GM12878 (cell line): ENCODE results near the gene SLC9A8. TPM values are rescaled to one million over a fixed set of nuclear protein-coding genes. Genes with fewer than 3 reads are reported as not detected.

Experiments used
- ATAC-seq: fragments of 200-7000 bp; cut with Tn5 transposase; 3 replicates; pipeline ENCODE4 v1.9.1; 2020; ENCODE audit warnings: mild to moderate bottlenecking, moderate library complexity
- BruUV-seq: library from RNA; stranded (reverse); fragments of 400-500 nt; replicated peaks from 2 replicates; lab custom pipeline; 2021; lab: Mats Ljungman, UMichigan
- CTCF ChIA-PET: fragments of 300-600 bp; sonication (Branson Sonifier 250); formaldehyde crosslinking; extraction: SDS; loops from one replicate; lab custom pipeline; 2021; ENCODE audit warnings: inconsistent platforms; lab: Yijun Ruan, JAX
- POLR2A ChIA-PET: fragments of 350-600 bp; formaldehyde crosslinking; extraction: SDS; loops from one replicate; lab custom pipeline; 2021; ENCODE audit warnings: inconsistent platforms; lab: Charles Lee
- RAD21 ChIA-PET: fragments of 300-600 bp; sonication (Branson Sonifier 250); formaldehyde crosslinking; loops from one replicate; lab custom pipeline; 2023; ENCODE audit warnings: antibody characterized with exemption; ENCODE audit not compliant: unreplicated experiment; lab: Charles Lee
- SMC1A ChIA-PET: fragments of 300-600 bp; sonication (Branson Sonifier 250); formaldehyde crosslinking; loops from one replicate; lab custom pipeline; 2023; ENCODE audit not compliant: unreplicated experiment, uncharacterized antibody; lab: Charles Lee
- DNase-seq: peaks from one replicate; pipeline ENCODE4 v3.0.0-alpha.2; 2011; ENCODE audit warnings: low read depth, low spot score
- FAIRE-seq: peaks from 3 replicates; lab custom pipeline; 2011; peaks lifted over from hg19 to GRCh38; lab: Jason Lieb, UNC
- H2AFZ ChIP-seq: 2 replicates; pipeline ENCODE4 v1.6.0; 2011; ENCODE audit warnings: low read depth, low read length, control low read depth; ENCODE audit not compliant: control insufficient read depth
- H3K27ac ChIP-seq: 2 replicates; pipeline ENCODE4 v1.5.1; 2011; ENCODE audit warnings: control low read depth; ENCODE audit not compliant: control insufficient read depth, insufficient read depth
- H3K27me3 ChIP-seq, 2 experiments: replicated peaks in 1 of 2; 2 replicates each; pipeline versions ENCODE4 v1.6.0 to v1.6.1; 2011; ENCODE audit warnings: low read length in 1 of 2; ENCODE audit not compliant: control insufficient read depth in 2 of 2, insufficient read depth in 2 of 2
- H3K36me3 ChIP-seq, 2 experiments: 2 replicates each; pipeline ENCODE4 v1.5.1; 2011; ENCODE audit warnings: low read length in 1 of 2; ENCODE audit not compliant: control insufficient read depth in 2 of 2, insufficient read depth in 2 of 2
- H3K4me1 ChIP-seq: 2 replicates; pipeline ENCODE4 v1.6.1; 2011; ENCODE audit warnings: mild to moderate bottlenecking, low read length, moderate library complexity, mixed read lengths; ENCODE audit not compliant: control insufficient read depth, insufficient read depth
- H3K4me2 ChIP-seq: 2 replicates; pipeline ENCODE4 v1.6.0; 2011; ENCODE audit warnings: control low read depth; ENCODE audit not compliant: control insufficient read depth, insufficient read depth
- H3K4me3 ChIP-seq: fragments of 200-600 bp; sonication (generic); 2 replicates; pipeline ENCODE4 v1.5.1; 2016
- H3K79me2 ChIP-seq: 2 replicates; pipeline ENCODE4 v1.6.0; 2011; ENCODE audit warnings: low read length; ENCODE audit not compliant: control insufficient read depth, insufficient read depth
- H3K9ac ChIP-seq: 2 replicates; pipeline ENCODE4 v1.8.0; 2011; ENCODE audit warnings: low read length, control low read depth, mixed read lengths; ENCODE audit not compliant: control insufficient read depth, insufficient read depth
- H3K9me3 ChIP-seq: replicated peaks from 3 replicates; pipeline ENCODE4 v1.5.1; 2011; ENCODE audit warnings: mild to moderate bottlenecking, low read length; ENCODE audit not compliant: control insufficient read depth, insufficient read depth
- H4K20me1 ChIP-seq: 2 replicates; pipeline ENCODE4 v1.6.0; 2011; ENCODE audit not compliant: control insufficient read depth, insufficient read depth
- IKZF1 ChIP-seq: fragments of 450-650 bp; conservative IDR thresholded peaks from 2 replicates; pipeline ENCODE4 v1.6.1; 2017; ENCODE audit warnings: antibody characterized with exemption, mild to moderate bottlenecking
- ZNF274 ChIP-seq: IDR thresholded peaks from one replicate; pipeline ENCODE4 v1.8.0; 2011; ENCODE audit not compliant: insufficient read length, insufficient read depth
- WGBS: methylation state at CpG from one replicate; pipeline ENCODE4 v1.1.6; 2016; ENCODE audit warnings: low lambda C conversion rate; ENCODE audit not compliant: insufficient replicate concordance, insufficient coverage; ENCODE audit errors: missing lambda C conversion rate; 5-methylcytosine and 5-hydroxymethylcytosine counted together
- in situ Hi-C: fragments of 300-500 bp; cut with MboI; formaldehyde crosslinking; loops from 9 replicates; pipeline ENCODE4 v1.14.3; 2018; ENCODE audit warnings: mixed read lengths
- intact Hi-C: fragments of 100-400 bp; cut with micrococcal nuclease; formaldehyde crosslinking; loops from one replicate; pipeline ENCODE4 v1.14.2; 2022; ENCODE audit not compliant: unreplicated experiment
- polyA plus RNA-seq, 11 experiments: library from polyadenylated mRNA; depleted of rRNA in 4 of 11; unstranded in 6 of 11; stranded (reverse) in 5 of 11; fragments of >200 nt; fragmentation: Nextera tagmentation in 4 of 11; fragmentation: Illumina TruSeq in 1 of 11; extraction: Ambion mirVana in 4 of 11; extraction: Trizol in 1 of 11; gene quantifications; 1 replicate in 1 of 11; 2 replicates in 10 of 11; pipeline versions ENCODE4 v1.2.1 to v1.2.3, GENCODE V29; 2011 to 2016; ENCODE audit warnings: inconsistent platforms in 2 of 11, missing spikeins in 2 of 11, low read depth in 1 of 11
- total RNA-seq, 4 experiments: library from RNA; depleted of rRNA in 3 of 4; stranded (reverse); fragments of >200 nt in 3 of 4; fragmentation: Illumina TruSeq in 1 of 4; extraction: Trizol in 1 of 4; gene quantifications; 2 replicates each; pipeline versions ENCODE4 v1.2.1 to v1.2.3, GENCODE V29; 2013 to 2021
- TF ChIP-seq, protein P1 (sequence below): fragments of 450-650 bp; IDR thresholded peaks from 2 replicates; pipeline ENCODE4 v1.6.1; 2016; ENCODE audit warnings: mild to moderate bottlenecking
- TF ChIP-seq, protein P2 (sequence below): fragments of 450-650 bp; IDR thresholded peaks from 2 replicates; pipeline ENCODE4 v1.6.1; 2017; ENCODE audit warnings: mild to moderate bottlenecking, low read depth, inconsistent platforms; ENCODE audit not compliant: poor library complexity, severe bottlenecking

Gene SLC9A8
- total and polyA plus RNA-seq, 10 of the 15 experiments (the other 5 are each of a cell fraction or from before 2014, with no cell fraction given), result 0.40 to 15.5 (median 6.5) TPM

DNA sequence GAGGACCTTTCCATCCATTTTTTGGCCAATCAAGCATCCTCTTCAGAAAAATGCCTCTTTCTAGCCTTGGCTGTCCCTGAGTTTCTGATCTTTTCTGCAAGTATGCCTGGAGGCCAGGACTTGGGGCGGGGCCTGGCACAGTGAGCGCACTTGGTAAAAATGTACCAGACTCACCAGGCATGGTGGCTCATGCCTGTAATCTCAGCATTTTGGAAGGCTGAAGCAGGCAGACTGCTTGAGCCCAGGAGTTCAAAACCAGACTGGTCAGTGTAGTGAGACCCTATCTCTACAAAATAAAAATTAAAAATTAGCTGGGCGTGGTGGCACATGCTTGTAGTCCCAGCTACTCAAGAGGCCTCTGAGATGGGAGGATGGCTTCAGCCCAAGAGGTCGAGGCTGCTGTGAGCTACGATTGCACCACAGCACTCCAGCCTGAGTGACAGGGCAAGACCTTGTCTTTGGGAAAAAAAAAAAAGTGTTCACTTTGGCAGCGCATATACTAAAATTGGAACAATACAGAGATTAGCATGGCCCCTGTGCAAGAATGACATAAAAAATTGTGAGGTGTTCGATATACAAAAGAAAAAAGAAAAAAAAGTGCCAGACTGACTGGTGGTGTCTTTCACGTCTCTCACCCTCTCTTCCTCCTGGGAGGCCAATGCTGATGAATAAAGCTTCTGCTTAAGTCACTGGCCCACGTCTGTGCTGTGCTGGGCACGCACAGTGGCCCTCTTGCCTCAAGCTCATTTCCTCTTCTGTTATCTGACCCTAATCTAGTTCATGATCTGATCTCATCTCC, 18.1 kb upstream of the SLC9A8 start:
- TF ChIP-seq, protein P1, sequence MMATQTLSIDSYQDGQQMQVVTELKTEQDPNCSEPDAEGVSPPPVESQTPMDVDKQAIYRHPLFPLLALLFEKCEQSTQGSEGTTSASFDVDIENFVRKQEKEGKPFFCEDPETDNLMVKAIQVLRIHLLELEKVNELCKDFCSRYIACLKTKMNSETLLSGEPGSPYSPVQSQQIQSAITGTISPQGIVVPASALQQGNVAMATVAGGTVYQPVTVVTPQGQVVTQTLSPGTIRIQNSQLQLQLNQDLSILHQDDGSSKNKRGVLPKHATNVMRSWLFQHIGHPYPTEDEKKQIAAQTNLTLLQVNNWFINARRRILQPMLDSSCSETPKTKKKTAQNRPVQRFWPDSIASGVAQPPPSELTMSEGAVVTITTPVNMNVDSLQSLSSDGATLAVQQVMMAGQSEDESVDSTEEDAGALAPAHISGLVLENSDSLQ, result peak; percentile 51; the same call in 1 of the 2 replicates
- TF ChIP-seq, protein P2, sequence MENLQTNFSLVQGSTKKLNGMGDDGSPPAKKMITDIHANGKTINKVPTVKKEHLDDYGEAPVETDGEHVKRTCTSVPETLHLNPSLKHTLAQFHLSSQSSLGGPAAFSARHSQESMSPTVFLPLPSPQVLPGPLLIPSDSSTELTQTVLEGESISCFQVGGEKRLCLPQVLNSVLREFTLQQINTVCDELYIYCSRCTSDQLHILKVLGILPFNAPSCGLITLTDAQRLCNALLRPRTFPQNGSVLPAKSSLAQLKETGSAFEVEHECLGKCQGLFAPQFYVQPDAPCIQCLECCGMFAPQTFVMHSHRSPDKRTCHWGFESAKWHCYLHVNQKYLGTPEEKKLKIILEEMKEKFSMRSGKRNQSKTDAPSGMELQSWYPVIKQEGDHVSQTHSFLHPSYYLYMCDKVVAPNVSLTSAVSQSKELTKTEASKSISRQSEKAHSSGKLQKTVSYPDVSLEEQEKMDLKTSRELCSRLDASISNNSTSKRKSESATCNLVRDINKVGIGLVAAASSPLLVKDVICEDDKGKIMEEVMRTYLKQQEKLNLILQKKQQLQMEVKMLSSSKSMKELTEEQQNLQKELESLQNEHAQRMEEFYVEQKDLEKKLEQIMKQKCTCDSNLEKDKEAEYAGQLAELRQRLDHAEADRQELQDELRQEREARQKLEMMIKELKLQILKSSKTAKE, result peak; percentile 35
- TF ChIP-seq ZNF274, result no peak
- 0 out of 2 replicates have a peak, but pooled peaks have one; percentile 10 for TF ChIP-seq IKZF1
- TF ChIP-seq, all 136 proteins: peak for 3
- Histone ChIP-seq H2AFZ (no peak overlapping the region), H3K27ac (no peak overlapping the region), H3K9me3 (no peaks in the 10 kb centered on the region; the same call in 2 of the 3 replicates), H3K27me3 (no peaks in the 10 kb centered on the region), H3K9ac (no peak overlapping the region), H4K20me1 (no peaks in the 10 kb centered on the region), H3K36me3 (no peaks in the 10 kb centered on the region), H3K4me1 (no peaks in the 10 kb centered on the region; the same call in 1 of the 2 replicates), H3K79me2 (no peaks in the 10 kb centered on the region), H3K4me2 (no peak overlapping the region), H3K4me3 (no peak overlapping the region)
- ChIA-PET CTCF (interaction anchor here (0.6 to 1.0 kb wide), 3 partner anchors 28 to 186 kb away, joined by 3 read pairs; no protein-coding TSS in a partner anchor), SMC1A (interaction anchor here (0.7 to 1.3 kb wide), 5 partner anchors 16 to 254 kb away, joined by 3 to 4 read pairs (median 3); no protein-coding TSS in a partner anchor), POLR2A (interaction anchor here (2.7 kb wide), 1 partner anchor 19 kb away, joined by 9 read pairs; no protein-coding TSS in a partner anchor), RAD21 (interaction anchor here (1.0 to 1.6 kb wide), 2 partner anchors 7 to 52 kb away, joined by 3 to 5 read pairs; no protein-coding TSS in a partner anchor)
- no peak for FAIRE-seq
- no TSS peak for BruUV-seq
- WGBS, result 74% methylated on average over 10 of the region's 10 CpGs
- intact Hi-C loops (no loop called here), in situ Hi-C loops (no loop called here)
- DNase-seq, result no peak
- ATAC-seq, result peak; percentile 47; the same call in 2 of the 3 replicates
